ENCODE results near the gene NTSR1.

NTSR1 gene

GRCh38 chr20:62805711-62806382 is 97.2 kb downstream of the NTSR1 start:
- H3K4me1 Mint-ChIP-seq (ENCODE audit: low read depth): peaks cover 29% of the 10 kb centered on the region
- peak overlapping the region; percentile 83 for H3K4me3 Mint-ChIP-seq
- H3K27ac Mint-ChIP-seq: peak overlapping the region; percentile 61

GRCh38 chr20:62806383-62807050 is 97.9 kb downstream of the NTSR1 start:
- peaks cover 29% of the 10 kb centered on the region for H3K4me1 Mint-ChIP-seq (ENCODE audit: low read depth)
- H3K9me3 Mint-ChIP-seq: no peaks in the 10 kb centered on the region
- peaks cover 6% of the 10 kb centered on the region for H3K36me3 Mint-ChIP-seq (ENCODE audit: low read depth)
- H3K27me3 Mint-ChIP-seq: no peaks in the 10 kb centered on the region
- H3K27ac Mint-ChIP-seq: peak overlapping the region; percentile 24
- peak overlapping the region; percentile 83 for H3K4me3 Mint-ChIP-seq

More at GRCh38 chr20:62805711-62806382, 97.2 kb downstream of the NTSR1 start:
- H3K27me3 Mint-ChIP-seq: no peaks in the 10 kb centered on the region
- no peaks in the 10 kb centered on the region for H3K9me3 Mint-ChIP-seq
- H3K36me3 Mint-ChIP-seq (ENCODE audit: low read depth): peaks cover 7% of the 10 kb centered on the region

GRCh38 chr20:62807444-62808210 is 99.0 kb downstream of the NTSR1 start:
- Mint-ChIP-seq H3K27ac (no peak overlapping the region), H3K9me3 (no peaks in the 10 kb centered on the region), H3K36me3 (ENCODE audit: low read depth) (peaks cover 9% of the 10 kb centered on the region), H3K4me3 (no peak overlapping the region), H3K27me3 (no peaks in the 10 kb centered on the region), H3K4me1 (ENCODE audit: low read depth) (peaks cover 29% of the 10 kb centered on the region)

GRCh38 chr20:62808211-62808865 is 99.7 kb downstream of the NTSR1 start:
- Mint-ChIP-seq H3K4me1 (ENCODE audit: low read depth) (peaks cover 29% of the 10 kb centered on the region), H3K9me3 (no peaks in the 10 kb centered on the region), H3K27me3 (no peaks in the 10 kb centered on the region), H3K4me3 (peak overlapping the region; percentile 26), H3K36me3 (ENCODE audit: low read depth) (peaks cover 9% of the 10 kb centered on the region), H3K27ac (no peak overlapping the region)

- H3K36me3 Mint-ChIP-seq (ENCODE audit: low read depth): peaks cover 9% of the 10 kb centered on the region
Observed at GRCh38 chr20:62809530-62810428, 101.1 kb downstream of the NTSR1 start.

GRCh38 chr20:62811320-62811719 is 102.7 kb downstream of the NTSR1 start:
- no peaks in the 10 kb centered on the region for H3K9me3 Mint-ChIP-seq
- H3K36me3 Mint-ChIP-seq (ENCODE audit: low read depth): peaks cover 9% of the 10 kb centered on the region
- H3K27me3 Mint-ChIP-seq: peaks cover 12% of the 10 kb centered on the region
- no peak overlapping the region for H3K27ac Mint-ChIP-seq
- H3K4me3 Mint-ChIP-seq: no peak overlapping the region
- H3K4me1 Mint-ChIP-seq (ENCODE audit: low read depth): peaks cover 17% of the 10 kb centered on the region

More at GRCh38 chr20:62809530-62810428, 101.1 kb downstream of the NTSR1 start:
- Mint-ChIP-seq H3K9me3 (no peaks in the 10 kb centered on the region), H3K27me3 (no peaks in the 10 kb centered on the region), H3K4me3 (no peak overlapping the region), H3K27ac (no peak overlapping the region), H3K4me1 (ENCODE audit: low read depth) (peaks cover 22% of the 10 kb centered on the region)

GRCh38 chr20:62811720-62812119 is 103.1 kb downstream of the NTSR1 start:
- peaks cover 9% of the 10 kb centered on the region for H3K36me3 Mint-ChIP-seq (ENCODE audit: low read depth)
- peaks cover 12% of the 10 kb centered on the region for H3K27me3 Mint-ChIP-seq
- no peak overlapping the region for H3K4me3 Mint-ChIP-seq
- no peak overlapping the region for H3K27ac Mint-ChIP-seq
- H3K9me3 Mint-ChIP-seq: no peaks in the 10 kb centered on the region
- peaks cover 13% of the 10 kb centered on the region for H3K4me1 Mint-ChIP-seq (ENCODE audit: low read depth)
